Endothelial cell of umbilical vein (primary cell): ENCODE results near the gene CCM2. TPM values are rescaled to one million over a fixed set of nuclear protein-coding genes. Genes with fewer than 3 reads are reported as not detected.

Source experiments
- BruUV-seq: library from RNA; stranded (reverse); fragments of 400-500 nt; replicated peaks from 2 replicates; lab custom pipeline; 2021; lab: Mats Ljungman, UMichigan
- CTCF ChIA-PET: fragments of 300-600, 350-600 bp; sonication (Branson Sonifier 250); formaldehyde crosslinking; loops from one replicate; lab custom pipeline; 2021; ENCODE audit warnings: antibody characterized with exemption, inconsistent platforms; lab: Charles Lee
- POLR2A ChIA-PET: fragments of 300-600, 350-600 bp; sonication (Branson Sonifier 250); formaldehyde crosslinking; loops from one replicate; lab custom pipeline; 2021; ENCODE audit warnings: antibody characterized with exemption, inconsistent platforms; lab: Charles Lee
- DNase-seq: peaks from one replicate; pipeline ENCODE4 v3.0.0-alpha.2; 2011; ENCODE audit warnings: low read depth, low spot score
- FAIRE-seq: peaks from 2 replicates; lab custom pipeline; 2011; peaks lifted over from hg19 to GRCh38; lab: Jason Lieb, UNC
- H2AFZ ChIP-seq: 2 replicates; pipeline ENCODE4 v1.6.0; 2012; ENCODE audit warnings: low read depth, low read length, control low read depth, inconsistent platforms
- H3K27ac ChIP-seq: 2 replicates; pipeline ENCODE4 v1.5.1; 2011; ENCODE audit warnings: low read depth, mild to moderate bottlenecking, control low read depth, low read length, moderate library complexity; ENCODE audit not compliant: insufficient read depth
- H3K27me3 ChIP-seq, 2 experiments: 2 replicates each; pipeline versions ENCODE4 v1.6.0 to v1.6.1; 2011; ENCODE audit warnings: low read length in 2 of 2, mixed read lengths in 1 of 2; ENCODE audit not compliant: control insufficient read depth in 2 of 2, insufficient read depth in 2 of 2
- H3K36me3 ChIP-seq, 2 experiments: 2 replicates in 1 of 2; 3 replicates in 1 of 2; pipeline ENCODE4 v1.5.1; 2011; ENCODE audit warnings: low read length in 2 of 2, mild to moderate bottlenecking in 1 of 2, moderate library complexity in 1 of 2; ENCODE audit not compliant: control insufficient read depth in 2 of 2, insufficient read depth in 2 of 2; ENCODE audit errors: extremely low read depth in 1 of 2
- H3K4me1 ChIP-seq: 3 replicates; pipeline ENCODE4 v1.5.1; 2011; ENCODE audit warnings: mild to moderate bottlenecking, low read length; ENCODE audit not compliant: control insufficient read depth, insufficient read depth; ENCODE audit errors: extremely low read depth
- H3K4me2 ChIP-seq: 2 replicates; pipeline ENCODE4 v1.6.1; 2011; ENCODE audit warnings: low read length, control low read depth, mixed read lengths; ENCODE audit not compliant: insufficient read depth
- H3K4me3 ChIP-seq, 3 experiments: fragments of 200-600 bp in 1 of 3; sonication (generic), shearing (Covaris generic) in 1 of 3; replicated peaks in 1 of 3; 2 replicates each; pipeline ENCODE4 v1.5.1; 2011 to 2016; ENCODE audit warnings: control low read depth in 3 of 3, low read length in 3 of 3, mild to moderate bottlenecking in 2 of 3, inconsistent platforms in 1 of 3, low read depth in 1 of 3, moderate library complexity in 1 of 3; ENCODE audit not compliant: insufficient read depth in 1 of 3
- H3K79me2 ChIP-seq: 2 replicates; pipeline ENCODE4 v1.6.0; 2012; ENCODE audit warnings: low read length, inconsistent platforms; ENCODE audit not compliant: control insufficient read depth, insufficient read depth
- H3K9ac ChIP-seq: replicated peaks from 2 replicates; pipeline ENCODE3; 2011; ENCODE audit warnings: low read length, control low read depth; ENCODE audit not compliant: insufficient read depth; ENCODE audit errors: extremely low read depth
- H3K9me1 ChIP-seq: replicated peaks from 3 replicates; pipeline ENCODE4 v1.6.0; 2011; ENCODE audit warnings: mild to moderate bottlenecking, low read length; ENCODE audit not compliant: control insufficient read depth, insufficient read depth; ENCODE audit errors: extremely low read depth
- H3K9me3 ChIP-seq: replicated peaks from 2 replicates; pipeline ENCODE4 v1.5.1; 2012; ENCODE audit warnings: low read length, inconsistent platforms; ENCODE audit not compliant: control insufficient read depth, insufficient read depth
- H4K20me1 ChIP-seq: replicated peaks from 2 replicates; pipeline ENCODE3; 2011; ENCODE audit warnings: mild to moderate bottlenecking, low read length; ENCODE audit not compliant: control insufficient read depth, insufficient read depth; ENCODE audit errors: extremely low read depth
- CTCF ChIP-seq, 2 donors: IDR thresholded peaks; 1 replicate in 1 of 2; 2 replicates in 1 of 2; pipeline ENCODE4 v1.5.1; 2011; ENCODE audit warnings: low read length in 2 of 2, mild to moderate bottlenecking in 2 of 2, moderate library complexity in 2 of 2, control low read depth in 1 of 2, inconsistent platforms in 1 of 2, low read depth in 1 of 2; ENCODE audit not compliant: insufficient read depth in 1 of 2; ENCODE audit errors: extremely low read depth in 1 of 2
- EZH2 ChIP-seq: IDR thresholded peaks from 2 replicates; pipeline ENCODE4 v1.6.1; 2012; ENCODE audit warnings: borderline replicate concordance, low read depth, mild to moderate bottlenecking, moderate library complexity, low read length, inconsistent platforms; ENCODE audit not compliant: severe bottlenecking
- GATA2 ChIP-seq: IDR thresholded peaks from 2 replicates; pipeline ENCODE4 v1.7.0; 2011; ENCODE audit warnings: low read depth, mild to moderate bottlenecking, moderate library complexity, mixed read lengths, low read length; ENCODE audit not compliant: insufficient read length, insufficient read depth
- JUN ChIP-seq: IDR thresholded peaks from 2 replicates; pipeline ENCODE4 v1.6.1; 2011; ENCODE audit warnings: borderline replicate concordance, low read depth; ENCODE audit not compliant: insufficient read length, insufficient read depth
- MAX ChIP-seq: IDR thresholded peaks from 2 replicates; pipeline ENCODE4 v1.6.1; 2011; ENCODE audit not compliant: insufficient read depth, insufficient read length
- MYC ChIP-seq: IDR thresholded peaks from one replicate; pipeline ENCODE4 v1.6.1; 2011; ENCODE audit warnings: mild to moderate bottlenecking, low read depth, low read length
- POLR2A ChIP-seq: IDR thresholded peaks from 2 replicates; pipeline ENCODE4 v1.6.1; 2012; ENCODE audit warnings: low read depth, mild to moderate bottlenecking, control low read depth, low read length
- POLR2AphosphoS5 ChIP-seq: IDR thresholded peaks from 2 replicates; pipeline ENCODE4 v1.6.1; 2012; ENCODE audit warnings: low read depth, mild to moderate bottlenecking, control low read depth, low read length, moderate library complexity; ENCODE audit not compliant: insufficient read depth
- dilution Hi-C: fragments of 300-500 bp; cut with MboI; formaldehyde crosslinking; loops from one replicate; pipeline ENCODE4 v1.15.0; 2019; ENCODE audit warnings: low sequenced_read_pairs; ENCODE audit not compliant: extremely low pct_ligation_motif_present
- intact Hi-C: fragments of 100-400 bp; cut with micrococcal nuclease; formaldehyde crosslinking; loops from one replicate; pipeline ENCODE4 v1.10.0; 2022
- polyA plus RNA-seq, 4 experiments: library from polyadenylated mRNA; depleted of rRNA in 3 of 4; stranded (reverse) in 3 of 4; unstranded in 1 of 4; fragments of >200 nt; gene quantifications; 2 replicates each; pipeline versions ENCODE4 v1.2.1 to v1.2.3, GENCODE V29; 2011 to 2012; ENCODE audit warnings: missing spikeins in 1 of 4
- total RNA-seq: library from RNA; stranded (reverse); gene quantifications from 2 replicates; pipeline ENCODE4 v1.2.3, GENCODE V29; 2021

CCM2 gene
- total and polyA plus RNA-seq, 2 donors (not counting 3 experiments of a cell fraction or from before 2014, with no cell fraction given), result 66.1 to 70.4 TPM

GRCh38 chr7:44974549-44974948 is 25.5 kb upstream of the CCM2 start:
- Histone ChIP-seq H3K9me1 (no peaks in the 10 kb centered on the region), H3K79me2 (no peaks in the 10 kb centered on the region), H3K4me3 (no peak overlapping the region), H3K27ac (no peak overlapping the region), H3K4me2 (no peak overlapping the region), H4K20me1 (no peaks in the 10 kb centered on the region), H3K9ac (no peak overlapping the region), H3K27me3 (no peaks in the 10 kb centered on the region), H3K36me3 (no peaks in the 10 kb centered on the region), H3K4me1 (no peaks in the 10 kb centered on the region), H3K9me3 (no peaks in the 10 kb centered on the region), H2AFZ (no peak overlapping the region)
- CTCF ChIA-PET, result interaction anchor here (0.7 to 10.0 kb wide), 29 partner anchors 8 to 166 kb away, joined by 3 to 585 read pairs (median 9); partner anchors contain the start of genes CCM2, NACAD and TBRG4
- dilution Hi-C loops, result no loop called here
- no TSS peak for BruUV-seq
- DNase-seq (no peak), FAIRE-seq (no peak)
- intact Hi-C loops, result loop anchor here (5.0 kb wide), 1 partner anchor 103 kb away; no protein-coding TSS in a partner anchor
- POLR2A ChIA-PET, result interaction anchor here (1.6 to 1.7 kb wide), 2 partner anchors 9 to 25 kb away, joined by 4 to 7 read pairs; partner anchors contain the start of gene CCM2
- TF ChIP-seq CTCF (IDR thresholded peaks at IDR 0.05; ENCODE audit: extremely low read depth in 1 of 2, insufficient read depth in 1 of 2, low read depth in 1 of 2, low read length in 2 of 2) (no peak), POLR2AphosphoS5 (no peak), MYC (no peak), MAX (no peak), POLR2A (no peak), GATA2 (no peak), JUN (no peak), EZH2 (no peak)
